Dermis microvascular lymphatic vessel endothelial cell (primary cell): Measurements from ENCODE around the gene TSPAN4. TPM values are rescaled to one million over a fixed set of nuclear protein-coding genes. Genes with fewer than 3 reads are reported as not detected.

Experiments used
- DNase-seq, 2 donors: peaks; one replicate each; pipeline versions ENCODE4 v3.0.0 to v3.0.0-alpha.2; 2010; ENCODE audit warnings: low read depth in 2 of 2
- total RNA-seq: library from RNA; depleted of rRNA; stranded (reverse); fragments of >200 nt; gene quantifications from 2 replicates; pipeline ENCODE4 v1.2.1, GENCODE V29; 2014

TSPAN4 gene
- total RNA-seq, 1 donor from 2014 or later: 73.4 TPM

GRCh38 chr11:834371-835316 is 8.0 kb upstream of the TSPAN4 start:
- DNase-seq: peak; percentile 58 to 92

DNA sequence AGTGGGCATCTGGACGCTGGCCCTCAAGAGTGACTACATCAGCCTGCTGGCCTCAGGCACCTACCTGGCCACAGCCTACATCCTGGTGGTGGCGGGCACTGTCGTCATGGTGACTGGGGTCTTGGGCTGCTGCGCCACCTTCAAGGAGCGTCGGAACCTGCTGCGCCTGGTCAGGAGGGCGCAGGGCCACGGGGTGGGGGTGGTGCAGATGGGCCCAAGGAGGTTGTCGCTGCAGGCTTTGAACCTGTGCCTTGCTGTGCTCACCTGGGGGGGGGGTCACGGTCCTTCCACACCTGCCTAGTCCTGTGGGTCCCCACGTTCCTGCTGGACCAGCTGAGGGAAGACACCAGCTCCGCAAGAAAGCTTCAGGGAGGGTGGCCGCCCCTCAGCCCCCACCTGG is 6.4 kb upstream of the TSPAN4 start:
- DNase-seq: no peak

DNA sequence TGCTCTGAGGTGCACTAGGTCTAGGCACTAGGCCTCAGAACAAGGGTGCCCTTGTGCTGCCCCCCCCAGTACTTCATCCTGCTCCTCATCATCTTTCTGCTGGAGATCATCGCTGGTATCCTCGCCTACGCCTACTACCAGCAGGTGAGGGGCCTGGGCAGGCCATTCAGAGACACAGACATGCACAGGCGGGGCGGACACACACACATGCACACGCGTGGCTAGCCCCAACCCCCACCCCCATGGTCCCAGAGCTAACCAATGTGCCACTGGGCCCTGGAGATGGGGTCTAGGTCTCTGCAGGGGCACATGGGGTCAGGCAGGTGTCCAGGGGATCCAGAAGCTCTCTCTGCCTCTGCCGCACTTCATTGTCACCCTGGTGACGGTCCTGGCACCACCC is 6.0 kb upstream of the TSPAN4 start:
- no peak for DNase-seq

DNA sequence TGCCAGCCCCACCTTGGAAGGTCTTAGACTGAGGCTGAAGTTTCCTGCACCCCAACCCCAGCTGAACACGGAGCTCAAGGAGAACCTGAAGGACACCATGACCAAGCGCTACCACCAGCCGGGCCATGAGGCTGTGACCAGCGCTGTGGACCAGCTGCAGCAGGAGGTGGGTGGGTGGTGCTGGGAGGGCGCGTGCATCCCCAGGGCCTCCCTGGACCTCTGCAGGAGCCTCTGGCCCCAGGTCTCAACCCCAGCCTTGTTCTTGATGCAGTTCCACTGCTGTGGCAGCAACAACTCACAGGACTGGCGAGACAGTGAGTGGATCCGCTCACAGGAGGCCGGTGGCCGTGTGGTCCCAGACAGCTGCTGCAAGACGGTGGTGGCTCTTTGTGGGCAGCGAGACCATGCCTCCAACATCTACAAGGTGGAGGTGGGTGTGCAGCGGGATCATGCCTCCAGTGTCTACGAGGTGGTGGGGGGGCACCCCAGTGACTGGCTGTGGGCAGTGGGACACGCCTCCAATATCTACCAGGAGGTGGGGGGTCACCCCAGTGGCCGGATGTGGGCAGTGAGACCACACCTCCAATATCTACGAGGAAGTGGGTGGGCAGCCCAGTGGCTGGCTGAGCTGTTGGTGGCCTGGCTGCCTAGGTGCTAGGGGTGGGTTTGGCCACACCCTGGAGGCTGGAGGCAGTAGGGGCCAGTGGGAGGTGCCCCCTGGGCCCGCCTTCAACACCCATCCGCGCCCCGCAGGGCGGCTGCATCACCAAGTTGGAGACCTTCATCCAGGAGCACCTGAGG is 5.3 kb upstream of the TSPAN4 start:
- DNase-seq: no peak

DNA sequence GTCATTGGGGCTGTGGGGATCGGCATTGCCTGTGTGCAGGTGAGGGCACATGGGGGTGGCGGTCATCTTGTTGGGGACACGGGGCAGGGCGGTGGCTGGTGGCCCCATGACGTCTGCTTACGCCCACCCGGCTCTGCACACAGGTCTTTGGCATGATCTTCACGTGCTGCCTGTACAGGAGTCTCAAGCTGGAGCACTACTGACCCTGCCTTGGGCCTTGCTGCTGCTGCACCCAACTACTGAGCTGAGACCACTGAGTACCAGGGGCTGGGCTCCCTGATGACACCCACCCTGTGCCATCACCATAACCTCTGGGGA is 4.7 kb upstream of the TSPAN4 start:
- DNase-seq: no peak

- peak in 1 of 2 donors; percentile 50 for DNase-seq
Observed at GRCh38 chr11:838441-839279, 4.0 kb upstream of the TSPAN4 start.

- no peak for DNase-seq
Observed at GRCh38 chr11:839280-839623, 3.4 kb upstream of the TSPAN4 start.

- peak in 1 of 2 donors; percentile 31 for DNase-seq
Observed at GRCh38 chr11:839875-840617, 2.6 kb upstream of the TSPAN4 start.

DNA sequence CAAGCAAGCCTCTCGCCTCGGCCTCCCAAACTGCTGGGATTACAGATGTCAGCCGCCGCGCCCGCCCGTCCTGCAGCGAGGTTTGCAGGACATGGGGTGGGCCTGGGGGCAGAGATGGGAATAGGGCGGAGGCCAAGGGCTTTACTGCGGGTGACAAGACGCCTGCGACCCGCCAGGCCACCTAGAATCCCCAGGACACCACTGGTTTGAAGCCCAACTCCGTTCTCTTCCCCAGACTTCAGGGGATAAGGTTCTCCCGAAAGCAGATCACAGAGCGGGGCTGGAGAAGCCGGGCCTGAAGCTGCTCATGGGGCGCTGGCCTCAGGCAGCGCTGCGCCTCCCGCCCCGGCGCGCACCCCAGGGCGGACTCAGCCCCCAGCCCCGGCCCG is 677 bp upstream of the TSPAN4 start:
- DNase-seq: peak in 1 of 2 donors; percentile 32

DNA sequence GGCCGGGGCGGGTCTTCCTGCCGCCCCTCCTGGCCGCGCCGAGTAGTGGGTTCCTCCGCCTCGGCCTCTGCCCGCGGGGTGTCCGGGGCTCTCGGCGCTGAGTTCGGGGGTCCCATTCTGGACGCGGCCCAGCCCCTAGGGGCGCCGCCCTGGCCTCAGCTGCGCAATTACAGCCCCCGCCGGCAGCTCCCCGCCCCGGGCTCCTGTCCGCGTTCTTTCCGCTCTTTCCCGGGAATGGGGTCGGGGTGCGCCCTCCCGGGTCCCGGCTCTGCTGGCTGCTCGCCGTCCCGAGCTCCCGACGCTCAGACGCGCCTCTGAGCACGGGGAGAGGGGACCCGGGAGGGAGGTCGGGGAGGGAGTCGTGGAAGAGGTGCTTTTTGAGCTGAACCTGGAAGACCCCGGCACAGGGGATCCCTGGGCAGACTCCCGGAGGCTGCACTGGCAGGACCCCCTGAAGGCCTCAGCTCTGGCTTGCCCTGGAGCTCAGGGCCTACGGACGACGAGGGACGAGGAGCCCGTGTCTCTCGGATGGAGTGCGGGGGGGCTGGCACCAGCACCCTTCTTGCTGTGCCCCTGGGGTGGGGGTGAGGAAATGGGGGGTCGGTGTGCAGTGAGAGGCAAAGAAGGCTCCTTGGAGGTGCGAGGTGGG is 558 bp downstream of the TSPAN4 start:
- peak in 1 of 2 donors; percentile 27 for DNase-seq

GRCh38 chr11:843818-844692 is 1.4 kb downstream of the TSPAN4 start:
- peak; percentile 91 to 95 for DNase-seq

DNA sequence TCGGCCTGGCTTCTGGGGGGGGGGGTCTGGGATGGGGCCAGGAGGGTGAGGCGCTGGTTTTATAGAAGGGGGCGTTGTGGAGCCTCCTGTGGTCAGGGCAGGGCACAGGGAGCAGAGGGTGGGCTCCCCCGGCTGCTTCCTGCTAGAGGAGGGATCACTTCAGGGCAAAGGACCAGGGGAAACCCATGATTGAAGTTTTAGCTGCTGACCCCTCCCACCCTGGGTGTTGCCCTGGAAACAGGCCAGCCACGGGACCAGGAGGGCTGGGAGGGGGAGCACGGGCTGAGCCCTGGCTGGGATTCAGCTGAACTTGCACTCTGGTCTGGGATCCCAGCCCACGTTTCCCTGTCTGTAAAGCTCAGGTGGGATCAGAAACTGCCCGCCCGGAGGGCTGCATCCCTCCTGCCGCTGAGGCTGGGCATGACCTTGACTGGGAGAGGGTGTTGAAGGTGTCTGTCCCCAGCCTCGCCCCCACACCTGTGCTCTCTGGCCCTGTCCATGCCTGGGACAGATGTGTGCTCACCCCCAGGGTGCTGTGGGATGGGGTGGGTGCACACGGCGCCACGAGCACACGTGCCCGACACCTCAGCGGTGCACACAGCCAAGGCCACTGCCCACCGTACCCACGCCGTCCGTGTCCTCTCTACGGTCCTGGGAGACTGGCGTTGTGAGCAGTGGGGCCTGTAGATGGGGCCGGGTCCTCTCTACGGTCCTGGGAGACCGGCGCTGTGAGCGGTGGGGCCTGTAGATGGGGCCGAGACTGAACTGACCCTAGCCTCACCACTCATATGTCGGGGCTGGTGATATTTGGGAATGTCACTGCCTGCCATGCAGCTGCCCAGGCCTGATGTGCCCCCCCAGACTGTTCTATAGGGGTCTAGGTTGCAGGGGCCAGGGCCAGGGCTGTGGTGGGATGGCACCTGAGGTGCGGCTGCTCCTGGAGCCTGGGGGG is 2.3 kb downstream of the TSPAN4 start:
- DNase-seq: peak; percentile 94 to 98

- peak in 1 of 2 donors; percentile 54 for DNase-seq
Observed at GRCh38 chr11:845872-846495, 3.3 kb downstream of the TSPAN4 start.

GRCh38 chr11:846496-847098 is 3.9 kb downstream of the TSPAN4 start:
- DNase-seq: no peak

- DNase-seq: no peak
Observed at GRCh38 chr11:847876-848275, 5.2 kb downstream of the TSPAN4 start.

- peak in 1 of 2 donors; percentile 50 for DNase-seq
Observed at GRCh38 chr11:848380-848931, 5.8 kb downstream of the TSPAN4 start.
